DMS53 (cell line): ENCODE data around the gene SUFU.

ENCODE experiments used
- DNase-seq: peaks from one replicate; lab custom pipeline; 2025; lab: John Stamatoyannopoulos, UW

Gene SUFU

DNA sequence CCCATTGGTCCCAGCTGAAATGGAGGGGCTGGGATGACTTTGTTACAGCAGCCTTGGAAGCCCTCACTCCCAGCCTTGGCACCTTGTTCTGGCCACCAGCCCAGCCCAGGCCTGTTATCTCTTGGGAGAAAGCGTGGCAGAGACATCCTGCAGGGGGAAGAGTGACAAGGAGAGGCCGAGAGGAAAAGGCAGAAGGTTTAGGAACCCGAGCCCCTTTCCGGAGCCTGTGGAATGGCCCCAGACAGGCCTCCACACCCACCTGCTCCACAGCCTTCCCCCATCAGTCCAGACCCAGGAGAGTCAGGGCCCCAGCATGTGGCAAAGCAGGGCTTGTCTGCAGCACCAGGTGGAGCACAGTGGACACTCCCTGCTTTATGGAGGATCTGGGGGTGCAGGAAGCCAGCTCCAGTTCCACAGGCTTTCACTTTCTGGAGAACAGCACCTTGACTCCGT lies 116.4 kb downstream of the SUFU start:
- DNase-seq = no peak

DNA sequence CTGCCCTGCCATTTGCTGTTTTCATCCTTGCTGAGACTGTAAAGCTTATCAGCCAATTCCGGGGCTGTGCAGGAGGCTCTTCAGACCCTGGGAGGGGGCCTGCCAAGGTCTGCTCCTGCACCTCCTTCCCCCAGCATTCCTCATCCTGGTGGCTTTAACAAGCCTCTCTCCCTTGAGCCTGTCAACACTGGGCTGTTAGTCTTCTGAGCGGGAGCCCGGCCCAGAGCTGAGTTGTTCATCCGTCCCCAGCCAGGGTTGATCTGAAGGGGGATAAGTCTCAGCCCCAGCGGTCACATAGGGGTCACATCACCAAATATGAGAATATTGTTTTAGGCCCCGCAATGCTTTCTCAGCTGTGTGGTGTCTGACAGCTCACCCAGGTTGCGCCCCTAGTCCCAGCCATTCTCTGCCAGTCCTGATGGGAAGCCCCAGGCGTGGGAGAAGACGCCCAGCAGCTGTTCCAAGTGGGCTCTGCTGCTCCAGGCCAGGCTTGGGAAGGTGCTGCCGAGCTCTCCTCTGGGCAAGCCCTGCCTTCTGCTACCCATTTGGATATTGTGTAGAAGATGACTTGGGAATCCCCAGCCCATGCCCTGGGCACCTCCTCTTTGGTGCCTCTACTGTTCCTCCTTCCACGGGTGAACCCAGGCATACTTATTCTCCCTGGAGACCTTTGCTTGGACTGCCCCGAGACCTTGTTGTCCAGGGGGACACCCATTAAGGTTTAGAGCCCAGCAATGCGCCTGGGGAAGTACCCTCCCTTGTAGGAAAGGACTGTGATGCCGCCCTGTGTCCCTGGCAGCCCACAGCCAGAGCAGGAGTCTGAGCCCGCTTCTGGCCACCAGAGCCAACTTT lies 117.0 kb downstream of the SUFU start:
- no peak for DNase-seq

DNA sequence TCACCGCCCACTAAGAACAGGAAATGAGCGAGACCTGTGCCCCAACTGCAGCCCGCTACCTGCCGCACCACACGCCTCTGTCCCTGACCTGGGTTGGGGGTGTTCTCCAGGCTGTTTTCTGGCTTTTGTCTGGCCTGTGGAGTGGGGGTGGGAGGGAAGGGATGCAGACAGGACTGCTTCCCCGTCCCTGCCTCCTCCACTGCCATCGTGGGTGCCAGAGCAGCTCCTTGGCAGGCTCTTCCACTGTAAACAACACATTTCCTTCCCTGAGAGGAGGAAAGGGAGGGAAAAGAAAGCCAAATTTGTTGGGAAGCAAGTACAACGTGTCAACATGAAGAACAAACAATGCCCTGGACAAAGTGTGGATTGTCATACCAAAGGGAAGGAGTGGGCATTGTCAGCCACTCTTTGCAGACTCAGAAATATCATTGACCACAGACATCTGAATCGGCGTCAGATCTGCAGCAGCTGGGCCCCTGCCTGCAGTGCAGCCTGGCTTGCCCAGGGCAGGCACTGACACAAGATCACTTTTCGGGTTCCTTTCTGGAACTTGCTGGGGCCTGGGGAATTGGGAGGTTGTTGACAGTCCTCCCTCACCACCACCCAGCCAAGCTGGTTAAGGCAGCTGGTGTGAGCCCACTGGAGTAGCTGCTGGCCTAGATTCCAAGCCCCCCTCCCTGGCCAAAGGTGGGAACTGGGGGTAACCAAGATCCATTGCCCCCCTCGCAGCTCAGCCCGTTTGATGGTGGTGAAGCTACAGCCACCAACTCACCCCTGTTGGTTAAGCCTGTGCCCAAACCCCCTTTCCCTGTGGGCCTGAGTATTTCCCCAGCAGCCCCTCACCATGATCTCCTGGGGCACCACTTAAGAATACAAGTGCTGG lies 117.9 kb downstream of the SUFU start:
- no peak for DNase-seq

DNA sequence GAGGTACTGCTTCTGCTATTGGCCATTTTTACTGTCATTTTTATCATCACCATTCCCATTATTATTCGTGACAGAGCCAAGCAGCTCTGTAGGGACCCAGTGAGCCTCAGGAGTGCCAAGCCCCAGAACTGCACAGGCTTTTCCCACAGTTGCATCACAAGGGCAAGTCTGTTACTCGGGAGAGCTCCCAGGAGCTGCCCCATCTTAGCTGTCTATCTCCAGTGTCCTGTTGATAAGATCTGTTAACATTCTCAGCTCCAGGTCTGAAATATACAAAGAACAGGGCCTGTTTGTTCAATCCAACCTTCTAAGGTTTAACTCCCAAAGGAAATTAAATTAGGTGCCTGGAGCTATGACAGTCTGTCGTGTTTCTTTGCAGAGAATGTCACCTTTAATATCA lies 120.3 kb downstream of the SUFU start:
- DNase-seq = no peak

- DNase-seq = no peak
Measured at GRCh38 chr10:102624751-102625645, 121.2 kb downstream of the SUFU start.

DNA sequence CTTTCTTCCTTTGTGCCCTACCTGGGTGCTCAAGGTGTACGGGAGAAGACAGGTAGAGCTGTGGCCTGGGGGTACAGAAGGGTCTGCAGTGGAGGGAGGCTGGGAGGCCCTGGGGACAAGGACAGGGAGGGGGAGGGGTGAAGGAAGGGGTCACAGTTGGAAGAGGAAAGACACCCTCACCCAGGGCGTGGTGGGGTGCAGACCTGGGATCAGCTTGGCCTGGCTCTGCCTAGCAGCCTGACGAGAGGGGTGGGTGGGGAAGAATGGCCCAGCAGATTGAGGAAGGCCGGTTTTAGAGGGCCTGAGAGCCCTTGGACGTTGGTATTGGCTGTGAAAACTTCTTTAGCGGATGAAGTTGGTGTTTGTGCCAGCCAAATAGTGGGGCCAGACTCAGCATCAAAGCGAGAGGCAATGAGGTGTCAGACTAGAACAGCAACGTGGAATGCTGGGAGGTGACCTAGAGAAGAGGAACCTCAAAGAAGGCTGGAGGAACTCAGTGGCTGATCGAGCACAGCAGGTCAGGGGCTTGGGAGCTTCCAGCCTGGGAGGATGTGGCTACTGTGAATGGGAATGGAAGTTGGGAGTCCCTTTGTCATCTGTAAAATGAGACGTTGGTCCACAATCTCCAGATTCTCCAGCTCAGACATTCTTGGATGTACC lies 122.4 kb downstream of the SUFU start:
- no peak for DNase-seq

DNA sequence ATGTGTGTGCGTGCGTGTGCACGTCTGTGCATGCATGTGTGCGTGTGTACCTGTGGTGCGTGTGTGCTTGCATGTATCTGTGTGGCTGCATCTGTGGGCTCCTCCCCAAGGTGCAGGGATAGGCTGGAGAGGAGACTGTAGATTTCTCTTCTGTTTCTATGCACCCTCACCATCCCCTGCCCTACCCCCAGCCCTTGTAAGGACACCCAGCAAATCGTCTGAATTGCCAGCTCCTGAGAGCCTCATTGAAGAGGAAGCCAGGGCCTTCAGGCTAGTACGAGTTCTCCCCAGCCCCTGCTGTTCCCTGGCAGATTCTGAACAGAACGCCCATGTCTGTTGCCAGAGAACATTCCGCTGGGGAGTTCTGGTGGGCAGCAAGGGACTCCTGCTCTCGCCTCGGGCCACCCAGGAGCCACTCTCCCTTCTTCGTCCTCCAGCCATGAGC lies 123.5 kb downstream of the SUFU start:
- DNase-seq = no peak

DNA sequence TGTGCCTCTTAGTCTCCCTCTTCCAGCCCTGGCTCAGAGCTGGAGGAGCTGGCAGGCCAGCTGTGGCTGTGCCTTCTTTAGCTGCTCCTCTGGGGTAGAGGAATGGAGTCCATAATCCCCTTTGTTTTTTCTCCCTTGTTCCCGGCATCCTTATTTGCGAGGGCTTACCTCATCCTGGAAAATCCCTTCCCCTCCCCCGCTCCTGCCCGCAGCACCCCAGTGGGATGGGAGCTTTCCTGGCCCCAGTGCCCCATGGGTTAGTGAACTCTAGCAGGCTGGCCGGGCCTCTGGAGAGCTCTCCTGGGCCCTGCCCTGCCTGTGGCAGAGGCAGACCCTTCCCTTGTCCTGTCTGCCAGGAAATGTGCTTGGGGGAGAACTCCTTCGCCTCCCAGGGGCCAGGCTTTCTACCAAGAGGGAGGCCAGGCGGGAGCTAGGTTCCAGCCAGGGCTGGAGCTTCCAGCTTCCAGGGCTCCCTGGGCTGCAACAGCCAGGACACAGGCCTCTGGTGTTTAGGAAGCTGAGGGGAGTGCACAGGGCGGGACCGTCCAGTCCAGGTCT lies 124.0 kb downstream of the SUFU start:
- DNase-seq = peak; percentile 68

GRCh38 chr10:102628451-102628911 lies 124.7 kb downstream of the SUFU start:
- DNase-seq = peak; percentile 17

DNA sequence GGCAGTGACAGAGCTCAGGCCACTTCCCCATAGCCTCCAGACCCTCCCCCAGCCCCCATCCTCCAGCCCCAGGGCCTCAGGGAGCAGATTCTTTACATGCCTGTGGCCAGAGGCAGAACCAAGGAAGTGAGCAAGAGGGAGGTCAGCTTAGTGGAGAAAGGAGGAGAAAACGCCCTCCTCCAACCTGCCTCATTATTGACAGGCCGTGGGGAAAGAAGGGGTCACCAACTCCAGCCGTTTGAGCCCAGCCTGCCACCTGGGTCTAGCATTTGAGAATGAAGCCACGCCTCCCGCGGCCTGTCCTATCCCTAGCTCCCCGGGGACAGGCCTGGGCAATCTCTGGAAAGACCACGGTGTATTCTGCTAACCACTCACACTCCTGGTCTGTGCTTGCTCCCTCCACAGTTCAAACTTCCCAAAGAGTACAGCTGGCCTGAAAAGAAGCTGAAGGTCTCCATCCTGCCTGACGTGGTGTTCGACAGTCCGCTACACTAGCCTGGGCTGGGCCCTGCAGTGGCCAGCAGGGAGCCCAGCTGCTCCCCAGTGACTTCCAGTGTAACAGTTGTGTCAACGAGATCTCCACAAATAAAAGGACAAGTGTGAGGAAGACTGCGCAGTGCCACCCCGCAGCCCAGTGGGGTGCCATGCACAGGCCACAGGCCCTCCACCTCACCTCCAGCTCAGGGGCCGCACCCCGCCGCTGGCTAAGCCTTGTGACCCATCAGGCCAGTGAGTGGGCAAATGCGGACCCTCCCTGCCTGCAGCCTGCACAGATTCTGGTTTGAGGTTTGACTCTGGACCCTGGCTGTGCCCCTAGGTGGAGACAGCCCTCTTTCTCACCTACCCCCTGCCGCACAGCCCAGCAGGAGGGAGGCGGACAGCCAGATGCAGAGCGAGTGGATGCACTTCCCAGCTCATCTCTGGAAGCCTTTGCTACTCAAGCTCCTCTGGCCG lies 126.2 kb downstream of the SUFU start:
- no peak for DNase-seq

GRCh38 chr10:102630663-102631062 lies 126.9 kb downstream of the SUFU start:
- DNase-seq = no peak

GRCh38 chr10:102631525-102632393 lies 128.0 kb downstream of the SUFU start:
- no peak for DNase-seq

- no peak for DNase-seq
Measured at GRCh38 chr10:102632394-102633111, 128.8 kb downstream of the SUFU start.

GRCh38 chr10:102633287-102633686 lies 129.5 kb downstream of the SUFU start:
- no peak for DNase-seq

GRCh38 chr10:102633848-102634247 lies 130.1 kb downstream of the SUFU start:
- DNase-seq = no peak

DNA sequence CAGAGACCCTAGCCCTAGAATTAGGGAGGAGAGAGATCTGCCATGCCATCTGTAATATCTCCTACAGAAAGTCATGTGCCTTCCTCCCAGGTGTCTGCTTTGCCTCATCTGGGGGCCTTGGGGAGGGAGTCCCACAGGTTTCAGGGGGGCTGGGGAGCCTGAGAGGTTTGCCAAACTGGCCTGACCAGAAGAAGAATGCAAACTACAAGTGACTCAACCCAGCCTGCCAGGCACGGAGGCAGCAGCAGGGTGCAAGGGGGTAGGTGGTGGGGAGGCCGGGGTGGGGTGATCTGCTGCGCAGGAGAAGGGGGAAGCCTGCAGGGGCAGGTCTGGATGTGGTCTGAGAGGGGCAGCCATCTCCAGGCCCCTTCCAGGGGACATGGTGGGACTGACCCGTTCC lies 130.9 kb downstream of the SUFU start:
- DNase-seq = no peak

DNA sequence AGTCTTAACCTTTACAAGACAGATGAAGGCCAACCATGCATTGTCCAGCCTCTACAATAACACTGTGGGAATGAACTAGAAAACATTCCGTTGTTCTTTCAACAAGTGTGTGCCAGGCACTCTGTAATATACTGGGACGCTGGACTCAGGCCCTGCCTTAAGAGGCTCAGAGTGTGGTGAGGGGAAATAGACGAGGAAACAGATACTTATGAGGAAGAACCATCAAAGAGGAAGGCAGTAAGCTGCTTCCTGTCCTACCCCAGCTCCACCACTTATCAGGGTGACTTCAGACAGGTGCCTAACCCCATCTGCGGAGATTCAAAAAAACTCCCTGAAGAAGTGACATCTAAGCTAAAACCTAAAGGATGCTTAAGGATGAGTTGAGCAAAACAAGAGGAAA lies 131.6 kb downstream of the SUFU start:
- DNase-seq = no peak

DNA sequence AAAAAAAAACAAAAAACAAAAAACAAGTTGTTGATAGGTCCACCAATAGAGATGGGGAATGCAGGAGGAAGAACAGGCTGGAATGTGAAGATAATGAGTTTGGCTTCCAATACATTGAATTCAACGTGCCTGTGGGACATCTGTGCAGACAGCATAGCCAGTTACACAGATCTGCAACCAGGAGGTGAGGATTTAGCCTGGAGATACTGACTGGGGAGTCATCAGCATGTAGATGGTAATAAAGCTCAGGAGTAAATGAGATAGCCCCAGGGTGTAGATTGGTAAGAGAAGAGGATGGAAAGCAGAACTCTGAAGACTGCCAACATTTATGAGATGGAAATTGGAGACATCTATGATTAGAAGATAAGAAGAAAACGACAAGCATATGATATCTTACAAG lies 135.8 kb downstream of the SUFU start:
- no peak for DNase-seq
